Measurements from ENCODE around the gene COL23A1. TPM values are rescaled to one million over a fixed set of nuclear protein-coding genes. Genes with fewer than 3 reads are reported as not detected.

Gene COL23A1
- total and polyA plus RNA-seq, 2 of the 8 experiments (the other 6 are each of a cell fraction or from before 2014, with no cell fraction given) = 3.1 to 4.7 TPM

GRCh38 chr5:178505639-178506407 is 84.4 kb downstream of the COL23A1 start:
- H3K27ac ChIP-seq (ENCODE audit: low read depth, low read length) = no peak overlapping the region
- H3K4ac ChIP-seq (replicated peaks; ENCODE audit: insufficient read length, low read depth, low read length) = no peak overlapping the region
- H2BK12ac ChIP-seq (ENCODE audit: low read depth, low read length) = no peak overlapping the region
- H3K79me1 ChIP-seq (ENCODE audit: low read depth, low read length) = no peaks in the 10 kb centered on the region
- no peak overlapping the region for H3K4me2 ChIP-seq (ENCODE audit: insufficient read depth in 1 of 2, low read depth in 2 of 2, low read length in 2 of 2)
- CTCF ChIA-PET (ENCODE audit: partially characterized antibody) = no interaction called here
- no peak overlapping the region for H3K4me3 ChIP-seq (ENCODE audit: extremely low read depth in 1 of 4, insufficient read depth in 2 of 4, low read depth in 3 of 4, low read length in 4 of 4)
- peaks cover 0 to 2% of the 10 kb centered on the region in 2 experiments; a peak in 2 of 4 replicates for H3K9me3 ChIP-seq (ENCODE audit: insufficient read depth in 2 of 2, low read depth in 1 of 2, low read length in 1 of 2)
- no peaks in the 10 kb centered on the region for H3K23me2 ChIP-seq (ENCODE audit: low read depth, low read length)
- 89% methylated on average over 13 of the region's 13 CpGs; no CpG with 5 or more reads in 1 of the 2 experiments for WGBS, 2 experiments (ENCODE audit: extremely low coverage in 1 of 2, insufficient coverage in 1 of 2, insufficient read length in 1 of 2, insufficient replicate concordance in 2 of 2, low coverage in 1 of 2, low lambda C conversion rate in 2 of 2, missing lambda C conversion rate in 1 of 2)
- no peak overlapping the region for H4K5ac ChIP-seq (ENCODE audit: insufficient read length, low read depth, low read length)
- no peak overlapping the region for H3K56ac ChIP-seq (replicated peaks; ENCODE audit: insufficient read length, low read depth, low read length)
- H3K23ac ChIP-seq (ENCODE audit: insufficient read length) = no peak overlapping the region
- no peak overlapping the region for H3K14ac ChIP-seq (ENCODE audit: insufficient read length)
- H2BK120ac ChIP-seq (replicated peaks; ENCODE audit: low read depth, low read length) = no peak overlapping the region
- H2BK15ac ChIP-seq (ENCODE audit: low read length) = no peak overlapping the region
- H2BK5ac ChIP-seq (ENCODE audit: low read depth, low read length) = no peak overlapping the region
- no peaks in the 10 kb centered on the region for H3K36me3 ChIP-seq (ENCODE audit: control insufficient read depth in 2 of 4, insufficient read depth in 4 of 4, low read length in 3 of 4)
- H4K8ac ChIP-seq (ENCODE audit: extremely low read depth, insufficient read depth, low read length) = peak overlapping the region; percentile 57
- no peaks in the 10 kb centered on the region for H3K27me3 ChIP-seq (replicated peaks in 1 of 4; ENCODE audit: control insufficient read depth in 3 of 4, extremely low read depth in 1 of 4, insufficient read depth in 3 of 4, low read length in 3 of 4)
- no peaks in the 10 kb centered on the region; a peak in 1 of 4 replicates for H3K79me2 ChIP-seq (ENCODE audit: control insufficient read depth in 1 of 2, insufficient read depth in 2 of 2, low read length in 2 of 2)
- H3K18ac ChIP-seq (ENCODE audit: extremely low read depth, low read length) = no peak overlapping the region
- no peak overlapping the region for H4K91ac ChIP-seq (replicated peaks; ENCODE audit: insufficient read length, low read length)
- no peak overlapping the region for H2AK5ac ChIP-seq (ENCODE audit: low read depth, low read length)
- no peak overlapping the region for H2AFZ ChIP-seq (ENCODE audit: low read length)
- H3K9ac ChIP-seq (replicated peaks in 1 of 4; ENCODE audit: extremely low read depth in 1 of 4, low read depth in 3 of 4, low read length in 3 of 4) = no peak overlapping the region
- H2BK20ac ChIP-seq (ENCODE audit: low read length) = no peak overlapping the region
- FAIRE-seq (no peak), DNase-seq (ENCODE audit: low read depth in 1 of 2, low spot score in 2 of 2) (no peak)
- H4K20me1 ChIP-seq (replicated peaks in 1 of 2; ENCODE audit: control insufficient read depth in 1 of 2, insufficient read depth in 2 of 2, low read length in 2 of 2) = no peaks in the 10 kb centered on the region
- POLR2A ChIA-PET (ENCODE audit: partially characterized antibody) = no interaction called here
- H3K4me1 ChIP-seq (replicated peaks in 1 of 4; ENCODE audit: control insufficient read depth in 3 of 4, insufficient read depth in 4 of 4, low read length in 3 of 4) = no peaks in the 10 kb centered on the region; a peak in 1 of 7 replicates
- TF ChIP-seq SRF (IDR thresholded peaks at IDR 0.05; ENCODE audit: low read depth, low read length) = no peak
- TF ChIP-seq BRCA1 (IDR thresholded peaks at IDR 0.05; ENCODE audit: low read depth, low read length) = no peak
- no peak for TF ChIP-seq BACH1 (IDR thresholded peaks at IDR 0.05; ENCODE audit: low read length)
- TF ChIP-seq KDM4A (IDR thresholded peaks at IDR 0.05; ENCODE audit: low read depth, low read length, severe bottlenecking) = no peak
- no peak for TF ChIP-seq FOSL1 (IDR thresholded peaks at IDR 0.05; ENCODE audit: insufficient read depth, low read depth, low read length)
- TF ChIP-seq GTF2F1 (IDR thresholded peaks at IDR 0.05; ENCODE audit: borderline replicate concordance, low read depth, low read length) = no peak
- TF ChIP-seq SIX5 (IDR thresholded peaks at IDR 0.05; ENCODE audit: low read depth, low read length) = no peak
- TF ChIP-seq GABPA (IDR thresholded peaks at IDR 0.05; ENCODE audit: borderline replicate concordance, insufficient read depth, low read length) = no peak
- no peak for TF ChIP-seq RNF2 (IDR thresholded peaks at IDR 0.05; ENCODE audit: borderline replicate concordance, low read depth, low read length, missing control alignments, poor library complexity, severe bottlenecking)
- no peak for TF ChIP-seq CTCF (IDR thresholded peaks at IDR 0.05; ENCODE audit: control extremely low read depth in 1 of 3, insufficient read depth in 1 of 3, low read depth in 1 of 3, low read length in 3 of 3)

All from H1 (cell line).